ENCODE data around the gene TEX35. TPM values are rescaled to one million over a fixed set of nuclear protein-coding genes. Genes with fewer than 3 reads are reported as not detected.
"Not testable (repeated sequence)": the region's sequence is repeated elsewhere in the genome, so short reads cannot be mapped to it uniquely, and the experiment has no call there.

TEX35 gene
- total RNA-seq, 2 experiments from 2014 or later: not detected

- H3K27ac ChIP-seq (ENCODE audit: low read depth, low read length, poor library complexity, severe bottlenecking): no peak overlapping the region
- no peak overlapping the region for H2AFZ ChIP-seq (ENCODE audit: low read length)
- no peaks in the 10 kb centered on the region for H3K4me1 ChIP-seq (ENCODE audit: insufficient read depth, low read length, poor library complexity, severe bottlenecking)
- DNase-seq (ENCODE audit: low spot score): no peak
- peaks cover 88% of the 10 kb centered on the region for H3K36me3 ChIP-seq (ENCODE audit: insufficient read depth, low read length)
- no peak overlapping the region for H3K4me2 ChIP-seq (ENCODE audit: low read length)
- no peaks in the 10 kb centered on the region for H4K20me1 ChIP-seq (ENCODE audit: insufficient read depth, low read length)
- no peak for TF ChIP-seq EZH2phosphoT487 (IDR thresholded peaks at IDR 0.05; ENCODE audit: borderline replicate concordance, low read depth, low read length)
- no peak for TF ChIP-seq CTCF (conservative IDR thresholded peaks at IDR 0.05; ENCODE audit: low read length)
- ChIA-PET POLR2A (interaction anchor here (0.6 kb wide), 2 partner anchors 46 to 188 kb away, joined by 3 to 5 read pairs; no protein-coding TSS in a partner anchor), CTCF (ENCODE audit: unreplicated experiment) (no interaction called here)
- no peaks in the 10 kb centered on the region for H3K9me2 ChIP-seq (ENCODE audit: insufficient read depth, low read length)
- intact Hi-C loops (cut with micrococcal nuclease; ENCODE audit: unreplicated experiment): no loop called here
- no TSS peak for BruUV-seq (replicated peaks)
- H3K9me3 ChIP-seq (ENCODE audit: low read length): peaks cover 16% of the 10 kb centered on the region; the same call in 1 of the 2 replicates
- H3K79me2 ChIP-seq (ENCODE audit: insufficient read depth, low read depth, low read length): peaks cover 10% of the 10 kb centered on the region; the same call in 1 of the 2 replicates
- H3K4me3 ChIP-seq (ENCODE audit: low read depth, low read length, poor library complexity, severe bottlenecking): no peak overlapping the region
These were observed 38.4 kb downstream of the TEX35 start for GRCh38 chr1:178551307-178551706.

- Histone ChIP-seq H2AFZ (ENCODE audit: low read length) (no peak overlapping the region), H3K79me2 (ENCODE audit: insufficient read depth, low read depth, low read length) (peaks cover 4% of the 10 kb centered on the region; the same call in 1 of the 2 replicates), H3K36me3 (ENCODE audit: insufficient read depth, low read length) (peaks cover 82% of the 10 kb centered on the region), H3K27ac (ENCODE audit: low read depth, low read length, poor library complexity, severe bottlenecking) (no peak overlapping the region), H3K4me3 (ENCODE audit: low read depth, low read length, poor library complexity, severe bottlenecking) (no peak overlapping the region), H4K20me1 (ENCODE audit: insufficient read depth, low read length) (no peaks in the 10 kb centered on the region), H3K9me3 (ENCODE audit: low read length) (peaks cover 16% of the 10 kb centered on the region; the same call in 1 of the 2 replicates), H3K9me2 (ENCODE audit: insufficient read depth, low read length) (no peaks in the 10 kb centered on the region), H3K4me1 (ENCODE audit: insufficient read depth, low read length, poor library complexity, severe bottlenecking) (no peaks in the 10 kb centered on the region), H3K4me2 (ENCODE audit: low read length) (no peak overlapping the region)
- ChIA-PET POLR2A (no interaction called here), CTCF (ENCODE audit: unreplicated experiment) (no interaction called here)
- intact Hi-C loops (cut with micrococcal nuclease; ENCODE audit: unreplicated experiment): no loop called here
- TF ChIP-seq EZH2phosphoT487 (IDR thresholded peaks at IDR 0.05; ENCODE audit: borderline replicate concordance, low read depth, low read length): no peak
- TF ChIP-seq CTCF (conservative IDR thresholded peaks at IDR 0.05; ENCODE audit: low read length): no peak
- DNase-seq (ENCODE audit: low spot score): no peak
- no TSS peak for BruUV-seq (replicated peaks)
These were observed 39.0 kb downstream of the TEX35 start for GRCh38 chr1:178551940-178552339.

- Histone ChIP-seq H3K9me3 (ENCODE audit: low read length) (peaks cover 13% of the 10 kb centered on the region; the same call in 1 of the 2 replicates), H4K20me1 (ENCODE audit: insufficient read depth, low read length) (no peaks in the 10 kb centered on the region), H3K27ac (ENCODE audit: low read depth, low read length, poor library complexity, severe bottlenecking) (no peak overlapping the region), H3K79me2 (ENCODE audit: insufficient read depth, low read depth, low read length) (no peaks in the 10 kb centered on the region), H3K36me3 (ENCODE audit: insufficient read depth, low read length) (peaks cover 73% of the 10 kb centered on the region), H3K4me1 (ENCODE audit: insufficient read depth, low read length, poor library complexity, severe bottlenecking) (no peaks in the 10 kb centered on the region), H3K4me3 (ENCODE audit: low read depth, low read length, poor library complexity, severe bottlenecking) (no peak overlapping the region), H3K9me2 (ENCODE audit: insufficient read depth, low read length) (no peaks in the 10 kb centered on the region), H3K4me2 (ENCODE audit: low read length) (no peak overlapping the region), H2AFZ (ENCODE audit: low read length) (no peak overlapping the region)
- no peak for DNase-seq (ENCODE audit: low spot score)
- intact Hi-C loops (cut with micrococcal nuclease; ENCODE audit: unreplicated experiment): no loop called here
- ChIA-PET CTCF (ENCODE audit: unreplicated experiment) (no interaction called here), POLR2A (interaction anchor here (0.6 to 1.1 kb wide), 4 partner anchors 9 to 83 kb away, joined by 3 to 10 read pairs (median 3); no protein-coding TSS in a partner anchor)
- TF ChIP-seq EZH2phosphoT487 (IDR thresholded peaks at IDR 0.05; ENCODE audit: borderline replicate concordance, low read depth, low read length) (no peak), CTCF (conservative IDR thresholded peaks at IDR 0.05; ENCODE audit: low read length) (no peak)
- no TSS peak for BruUV-seq (replicated peaks)
These were observed 39.9 kb downstream of the TEX35 start for GRCh38 chr1:178552856-178553255.

- POLR2A ChIA-PET: interaction anchor here (1.0 to 1.6 kb wide), 2 partner anchors 26 to 186 kb away, joined by 4 to 5 read pairs; no protein-coding TSS in a partner anchor
- H3K4me2 ChIP-seq (ENCODE audit: low read length); H3K27ac ChIP-seq (ENCODE audit: low read depth, low read length, poor library complexity, severe bottlenecking); H3K4me1 ChIP-seq (ENCODE audit: insufficient read depth, low read length, poor library complexity, severe bottlenecking); H3K4me3 ChIP-seq (ENCODE audit: low read depth, low read length, poor library complexity, severe bottlenecking); H4K20me1 ChIP-seq (ENCODE audit: insufficient read depth, low read length); intact Hi-C loops (cut with micrococcal nuclease; ENCODE audit: unreplicated experiment); H2AFZ ChIP-seq (ENCODE audit: low read length); DNase-seq (ENCODE audit: low spot score); H3K9me2 ChIP-seq (ENCODE audit: insufficient read depth, low read length); BruUV-seq (replicated peaks); H3K79me2 ChIP-seq (ENCODE audit: insufficient read depth, low read depth, low read length); CTCF ChIA-PET (ENCODE audit: unreplicated experiment): not testable (repeated sequence)
- Histone ChIP-seq H3K36me3 (ENCODE audit: insufficient read depth, low read length) (peaks cover 58% of the 10 kb centered on the region), H3K9me3 (ENCODE audit: low read length) (peaks cover 13% of the 10 kb centered on the region; the same call in 1 of the 2 replicates)
These were observed 41.4 kb downstream of the TEX35 start for GRCh38 chr1:178554351-178554750.
